Osteocyte (in vitro differentiated cells): ENCODE data around the gene NPR1. TPM values are rescaled to one million over a fixed set of nuclear protein-coding genes. Genes with fewer than 3 reads are reported as not detected.

Experiments
- DNase-seq: peaks from one replicate; pipeline ENCODE4 v3.0.0; 2021; ENCODE audit warnings: mixed read lengths; ENCODE audit not compliant: unreplicated experiment; ENCODE audit errors: extremely low spot score
- H3K27ac Mint-ChIP-seq: one replicate; pipeline ENCODE4 v1.8.0; 2021; ENCODE audit warnings: mild to moderate bottlenecking, mixed read lengths; ENCODE audit not compliant: unreplicated experiment
- H3K27me3 Mint-ChIP-seq: one replicate; pipeline ENCODE4 v1.8.0; 2021; ENCODE audit warnings: mixed read lengths; ENCODE audit not compliant: unreplicated experiment
- H3K36me3 Mint-ChIP-seq: one replicate; pipeline ENCODE4 v1.8.0; 2021; ENCODE audit warnings: mixed read lengths; ENCODE audit not compliant: unreplicated experiment
- H3K4me1 Mint-ChIP-seq: one replicate; pipeline ENCODE4 v1.8.0; 2021; ENCODE audit warnings: mixed read lengths; ENCODE audit not compliant: unreplicated experiment
- H3K4me3 Mint-ChIP-seq: one replicate; pipeline ENCODE4 v1.8.0; 2021; ENCODE audit warnings: mild to moderate bottlenecking, moderate library complexity, mixed read lengths; ENCODE audit not compliant: unreplicated experiment
- H3K9me3 Mint-ChIP-seq: one replicate; pipeline ENCODE4 v1.8.0; 2021; ENCODE audit warnings: mixed read lengths; ENCODE audit not compliant: unreplicated experiment
- total RNA-seq: library from RNA; stranded (reverse); gene quantifications from 2 replicates; pipeline ENCODE4 v1.2.1, GENCODE V29; 2021
- TF ChIP-seq, protein P1 (sequence below): fragments of 200-600 bp; sonication (generic); IDR thresholded peaks from 2 replicates; pipeline ENCODE4 v1.5.0; 2021; ENCODE audit warnings: antibody characterized with exemption, mild to moderate bottlenecking, moderate library complexity

NPR1 gene
- total RNA-seq, 1 donor from 2014 or later: 0.16 TPM

DNA sequence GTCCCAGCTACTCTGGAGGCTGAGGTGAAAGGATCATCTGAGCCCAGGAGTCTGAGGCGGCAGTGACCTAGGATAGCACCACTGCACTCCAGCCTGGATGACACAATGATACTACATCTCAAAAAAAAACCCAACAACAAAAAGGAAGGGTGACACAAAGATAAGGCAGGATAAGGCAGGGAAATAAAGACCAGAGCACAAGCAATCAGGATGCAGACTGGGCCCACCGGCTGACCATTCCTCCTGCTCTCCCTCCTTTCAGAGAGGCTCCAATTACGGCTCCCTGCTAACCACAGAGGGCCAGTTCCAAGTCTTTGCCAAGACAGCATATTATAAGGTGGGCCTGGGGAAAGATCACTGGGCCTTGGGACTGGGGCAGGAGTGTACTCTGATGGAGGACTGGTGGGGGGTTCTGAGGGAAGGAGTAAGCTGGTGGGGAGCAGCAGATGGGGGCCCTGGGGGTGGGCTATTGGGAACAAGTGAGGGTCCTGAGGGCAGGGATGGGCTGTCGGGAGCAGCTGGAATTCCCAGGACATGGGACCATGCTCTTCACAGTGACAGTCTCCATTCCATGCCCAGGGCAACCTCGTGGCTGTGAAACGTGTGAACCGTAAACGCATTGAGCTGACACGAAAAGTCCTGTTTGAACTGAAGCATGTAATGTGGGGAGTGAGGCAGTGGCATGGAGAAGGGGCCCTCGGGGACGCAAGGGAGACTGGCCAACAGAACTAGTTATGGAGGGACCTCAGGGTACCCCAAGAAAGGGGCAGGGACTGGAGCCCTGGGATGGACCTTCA is 7.3 kb downstream of the NPR1 start:
- Mint-ChIP-seq H3K36me3 (no peaks in the 10 kb centered on the region), H3K4me3 (no peak overlapping the region), H3K9me3 (no peaks in the 10 kb centered on the region), H3K4me1 (no peaks in the 10 kb centered on the region), H3K27ac (no peak overlapping the region), H3K27me3 (peaks cover 33% of the 10 kb centered on the region)
- TF ChIP-seq, protein P1, sequence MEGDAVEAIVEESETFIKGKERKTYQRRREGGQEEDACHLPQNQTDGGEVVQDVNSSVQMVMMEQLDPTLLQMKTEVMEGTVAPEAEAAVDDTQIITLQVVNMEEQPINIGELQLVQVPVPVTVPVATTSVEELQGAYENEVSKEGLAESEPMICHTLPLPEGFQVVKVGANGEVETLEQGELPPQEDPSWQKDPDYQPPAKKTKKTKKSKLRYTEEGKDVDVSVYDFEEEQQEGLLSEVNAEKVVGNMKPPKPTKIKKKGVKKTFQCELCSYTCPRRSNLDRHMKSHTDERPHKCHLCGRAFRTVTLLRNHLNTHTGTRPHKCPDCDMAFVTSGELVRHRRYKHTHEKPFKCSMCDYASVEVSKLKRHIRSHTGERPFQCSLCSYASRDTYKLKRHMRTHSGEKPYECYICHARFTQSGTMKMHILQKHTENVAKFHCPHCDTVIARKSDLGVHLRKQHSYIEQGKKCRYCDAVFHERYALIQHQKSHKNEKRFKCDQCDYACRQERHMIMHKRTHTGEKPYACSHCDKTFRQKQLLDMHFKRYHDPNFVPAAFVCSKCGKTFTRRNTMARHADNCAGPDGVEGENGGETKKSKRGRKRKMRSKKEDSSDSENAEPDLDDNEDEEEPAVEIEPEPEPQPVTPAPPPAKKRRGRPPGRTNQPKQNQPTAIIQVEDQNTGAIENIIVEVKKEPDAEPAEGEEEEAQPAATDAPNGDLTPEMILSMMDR: no peak
- DNase-seq: no peak

DNA sequence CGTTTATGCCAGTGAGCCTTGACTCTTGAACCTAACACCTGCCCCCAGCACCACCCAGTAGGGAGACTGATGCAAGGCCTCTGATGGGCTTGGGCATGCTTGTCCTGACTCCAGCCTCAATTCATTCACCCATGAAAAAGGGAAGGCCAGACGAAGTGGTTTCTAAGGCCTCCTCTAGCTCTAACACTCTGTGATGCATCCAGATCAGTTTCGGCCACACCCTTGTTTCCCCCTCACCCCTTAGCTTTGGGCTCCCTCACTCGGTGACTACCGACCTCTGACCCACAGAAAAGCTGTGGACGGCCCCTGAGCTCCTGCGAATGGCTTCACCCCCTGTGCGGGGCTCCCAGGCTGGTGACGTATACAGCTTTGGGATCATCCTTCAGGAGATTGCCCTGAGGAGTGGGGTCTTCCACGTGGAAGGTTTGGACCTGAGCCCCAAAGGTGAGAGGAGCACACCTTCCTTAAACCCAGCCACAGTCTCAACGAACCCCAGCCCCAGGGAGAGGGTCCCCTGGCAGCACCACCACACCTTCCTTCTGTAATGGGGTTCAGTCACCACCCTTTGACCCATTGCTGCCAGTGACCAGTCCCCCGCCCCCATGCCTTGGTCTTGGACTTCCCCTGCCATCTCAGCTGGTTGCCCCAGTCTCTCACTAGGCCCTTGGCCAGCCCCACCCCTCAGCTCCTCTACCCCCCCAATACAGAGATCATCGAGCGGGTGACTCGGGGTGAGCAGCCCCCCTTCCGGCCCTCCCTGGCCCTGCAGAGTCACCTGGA is 9.0 kb downstream of the NPR1 start:
- no peaks in the 10 kb centered on the region for H3K4me1 Mint-ChIP-seq
- H3K9me3 Mint-ChIP-seq: no peaks in the 10 kb centered on the region
- DNase-seq: no peak
- H3K4me3 Mint-ChIP-seq: no peak overlapping the region
- no peak overlapping the region for H3K27ac Mint-ChIP-seq
- TF ChIP-seq, protein P1: no peak
- no peaks in the 10 kb centered on the region for H3K36me3 Mint-ChIP-seq
- peaks cover 18% of the 10 kb centered on the region for H3K27me3 Mint-ChIP-seq

DNA sequence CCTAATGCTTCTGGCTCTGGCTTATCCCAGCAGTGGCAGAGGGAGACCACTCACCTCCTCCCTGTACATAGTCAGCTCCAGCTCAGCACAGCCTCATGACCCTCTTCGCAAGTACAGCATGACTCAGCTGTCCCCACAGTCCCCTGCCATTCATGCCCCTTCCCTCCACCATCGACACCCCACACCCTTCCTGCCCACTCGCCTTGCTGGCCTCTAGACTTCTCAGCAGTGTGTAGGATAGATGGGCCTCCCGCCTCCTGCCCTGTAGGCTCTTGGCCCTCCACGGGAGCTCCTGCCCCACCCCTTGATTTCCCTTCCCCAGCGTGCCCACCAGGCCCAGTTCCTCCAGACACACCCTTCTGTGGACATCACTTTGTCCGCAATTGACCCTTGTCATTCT is 9.8 kb downstream of the NPR1 start:
- Mint-ChIP-seq H3K27ac (no peak overlapping the region), H3K27me3 (peaks cover 16% of the 10 kb centered on the region), H3K36me3 (no peaks in the 10 kb centered on the region), H3K4me3 (no peak overlapping the region), H3K9me3 (no peaks in the 10 kb centered on the region), H3K4me1 (no peaks in the 10 kb centered on the region)
- no peak for DNase-seq
- TF ChIP-seq, protein P1: no peak

DNA sequence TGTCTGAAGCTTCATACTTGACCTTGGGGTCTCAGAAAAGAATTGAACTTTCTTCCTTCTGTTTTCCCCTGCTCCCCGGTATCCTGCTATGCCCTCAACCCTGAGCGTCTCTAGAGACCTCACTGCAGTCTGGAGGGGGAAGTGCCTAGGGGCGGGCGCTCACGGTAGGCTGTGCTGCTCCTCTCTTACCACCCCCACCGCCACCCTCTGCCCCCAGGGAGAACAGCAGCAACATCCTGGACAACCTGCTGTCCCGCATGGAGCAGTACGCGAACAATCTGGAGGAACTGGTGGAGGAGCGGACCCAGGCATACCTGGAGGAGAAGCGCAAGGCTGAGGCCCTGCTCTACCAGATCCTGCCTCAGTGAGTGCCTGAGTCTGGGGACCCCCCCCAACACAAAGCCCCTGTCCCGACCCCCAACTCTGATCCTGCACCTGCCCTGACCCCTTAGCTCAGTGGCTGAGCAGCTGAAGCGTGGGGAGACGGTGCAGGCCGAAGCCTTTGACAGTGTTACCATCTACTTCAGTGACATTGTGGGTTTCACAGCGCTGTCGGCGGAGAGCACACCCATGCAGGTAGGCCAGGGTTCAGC is 10.3 kb downstream of the NPR1 start:
- Mint-ChIP-seq H3K9me3 (no peaks in the 10 kb centered on the region), H3K4me3 (no peak overlapping the region), H3K27ac (no peak overlapping the region)

More for the DNA sequence above, 10.3 kb downstream of the NPR1 start:
- no peak for DNase-seq
- peaks cover 13% of the 10 kb centered on the region for H3K27me3 Mint-ChIP-seq
- no peaks in the 10 kb centered on the region for H3K4me1 Mint-ChIP-seq
- H3K36me3 Mint-ChIP-seq: no peaks in the 10 kb centered on the region
- TF ChIP-seq, protein P1: no peak
